SU-DHL-6 (cell line): ENCODE data around the gene IFNL1.
"Not testable (repeated sequence)": the region's sequence is repeated elsewhere in the genome, so short reads cannot be mapped to it uniquely, and the experiment has no call there.

Experiments used
- H2AFZ ChIP-seq: fragments of 200-600 bp; sonication (generic); 2 replicates; pipeline ENCODE4 v1.6.1; 2014; ENCODE audit warnings: low read depth, mild to moderate bottlenecking, moderate library complexity, mixed read lengths, antibody characterized with exemption, low read length; ENCODE audit not compliant: severe bottlenecking
- H3F3A ChIP-seq: fragments of 200-600 bp; shearing (Covaris generic); 2 replicates; pipeline ENCODE4 v1.6.0; 2016; ENCODE audit warnings: antibody characterized with exemption, mild to moderate bottlenecking; ENCODE audit not compliant: insufficient read depth
- H3K27ac ChIP-seq: fragments of 200-600 bp; sonication (generic); 2 replicates; pipeline ENCODE4 v1.5.1; 2016; ENCODE audit warnings: low read depth, mild to moderate bottlenecking, low read length, moderate library complexity, mixed read lengths
- H3K27me3 ChIP-seq: fragments of 200-600 bp; sonication (generic), shearing (Covaris generic); 2 replicates; pipeline ENCODE4 v1.6.0; 2014; ENCODE audit warnings: mild to moderate bottlenecking, low read length
- H3K36me3 ChIP-seq: fragments of 200-600 bp; sonication (generic); 2 replicates; pipeline ENCODE4 v1.6.1; 2014; ENCODE audit warnings: mild to moderate bottlenecking, low read length, mixed read lengths
- H3K4me2 ChIP-seq: fragments of 300-600, 200-600 bp; shearing (Covaris generic), sonication (generic); 2 replicates; pipeline ENCODE4 v1.6.0; 2014; ENCODE audit warnings: low read length, low read depth, mild to moderate bottlenecking; ENCODE audit not compliant: poor library complexity, severe bottlenecking
- H3K4me3 ChIP-seq: fragments of 200-600 bp; sonication (generic); 2 replicates; pipeline ENCODE4 v1.5.1; 2014; ENCODE audit warnings: antibody characterized with exemption, low read length, mild to moderate bottlenecking, mixed read lengths; ENCODE audit not compliant: insufficient read depth, poor library complexity, severe bottlenecking
- H3K79me2 ChIP-seq: fragments of 200-600 bp; sonication (generic); 2 replicates; pipeline ENCODE4 v1.6.1; 2014; ENCODE audit warnings: mild to moderate bottlenecking, low read length, moderate library complexity; ENCODE audit not compliant: insufficient read depth
- H3K9ac ChIP-seq: fragments of 200-600 bp; sonication (generic); 2 replicates; pipeline ENCODE4 v1.7.0; 2014; ENCODE audit warnings: mild to moderate bottlenecking, low read length
- H3K9me2 ChIP-seq: fragments of 200-600 bp; sonication (generic); replicated peaks from 2 replicates; pipeline ENCODE4 v1.6.1; 2014; ENCODE audit warnings: low read length; ENCODE audit not compliant: insufficient read depth
- H3K9me3 ChIP-seq: fragments of 200-600 bp; sonication (generic); 2 replicates; pipeline ENCODE4 v1.6.1; 2014; ENCODE audit warnings: low read length, mixed read lengths; ENCODE audit not compliant: insufficient read depth
- H4K20me1 ChIP-seq: fragments of 200-600 bp; sonication (generic); 2 replicates; pipeline ENCODE4 v1.6.1; 2014; ENCODE audit warnings: low read depth, mild to moderate bottlenecking, antibody characterized with exemption, low read length, moderate library complexity, mixed read lengths
- CTCF ChIP-seq: fragments of 200-600 bp; sonication (generic); IDR thresholded peaks from one replicate; pipeline ENCODE4 v1.5.1; 2017; ENCODE audit warnings: antibody characterized with exemption, mild to moderate bottlenecking, low read length, moderate library complexity; ENCODE audit not compliant: insufficient read depth, poor library complexity, severe bottlenecking
- EZH2phosphoT487 ChIP-seq: fragments of 200-600 bp; sonication (generic), shearing (Covaris generic); conservative IDR thresholded peaks from 2 replicates; pipeline ENCODE4 v1.6.1; 2018; ENCODE audit warnings: mild to moderate bottlenecking, antibody characterized with exemption, low read length, moderate library complexity, mixed read lengths

Gene IFNL1

GRCh38 chr19:39307822-39308530 is 11.8 kb downstream of the IFNL1 start:
- Histone ChIP-seq H3K4me2 (no peak overlapping the region), H2AFZ (no peak overlapping the region), H3K27ac (no peak overlapping the region), H3K9me2 (no peaks in the 10 kb centered on the region), H3K9me3 (no peaks in the 10 kb centered on the region), H4K20me1 (no peaks in the 10 kb centered on the region), H3K4me3 (no peak overlapping the region), H3K9ac (no peak overlapping the region), H3K79me2 (no peaks in the 10 kb centered on the region), H3K27me3 (no peaks in the 10 kb centered on the region), H3F3A (no peaks in the 10 kb centered on the region), H3K36me3 (no peaks in the 10 kb centered on the region)
- TF ChIP-seq CTCF (no peak), EZH2phosphoT487 (no peak)

DNA sequence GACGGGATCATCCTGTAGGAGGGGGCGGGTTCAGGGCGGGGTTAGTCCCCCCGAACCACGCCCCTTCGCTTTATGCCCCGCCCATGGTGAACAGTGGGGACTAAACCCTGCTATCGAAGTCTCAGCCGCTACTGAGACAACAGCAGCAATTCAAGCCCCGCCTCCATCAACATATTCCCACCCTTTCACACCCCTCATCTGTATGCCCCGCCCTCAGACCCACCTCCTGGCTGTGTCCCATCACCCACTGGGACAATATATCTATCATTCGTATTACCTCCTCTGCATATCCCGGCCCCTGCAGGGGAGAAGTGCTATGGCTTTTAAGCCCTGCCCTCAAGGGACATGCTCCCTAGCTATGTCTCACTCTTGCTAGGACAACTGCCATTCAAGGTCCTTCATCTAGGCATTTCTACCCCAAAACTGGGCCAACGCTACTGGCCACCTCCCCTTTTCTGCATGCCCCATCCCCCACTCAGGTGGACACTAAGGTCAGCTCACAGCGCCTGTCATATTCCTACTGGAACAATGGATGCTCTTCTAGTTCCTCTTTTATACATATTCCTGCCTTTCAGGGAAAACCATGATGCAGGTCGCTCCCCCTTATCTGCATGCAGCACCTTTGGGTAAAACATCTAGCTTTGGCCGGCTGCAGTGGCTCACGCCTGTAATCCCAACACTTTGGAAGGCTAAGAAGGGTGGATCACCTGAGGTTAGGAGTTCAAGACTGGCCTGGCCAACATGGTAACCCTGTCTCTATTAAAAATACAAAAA is 12.5 kb downstream of the IFNL1 start:
- no peak overlapping the region for H3K4me2 ChIP-seq
- no peak overlapping the region for H3K9ac ChIP-seq
- H2AFZ ChIP-seq, result no peak overlapping the region

DNA sequence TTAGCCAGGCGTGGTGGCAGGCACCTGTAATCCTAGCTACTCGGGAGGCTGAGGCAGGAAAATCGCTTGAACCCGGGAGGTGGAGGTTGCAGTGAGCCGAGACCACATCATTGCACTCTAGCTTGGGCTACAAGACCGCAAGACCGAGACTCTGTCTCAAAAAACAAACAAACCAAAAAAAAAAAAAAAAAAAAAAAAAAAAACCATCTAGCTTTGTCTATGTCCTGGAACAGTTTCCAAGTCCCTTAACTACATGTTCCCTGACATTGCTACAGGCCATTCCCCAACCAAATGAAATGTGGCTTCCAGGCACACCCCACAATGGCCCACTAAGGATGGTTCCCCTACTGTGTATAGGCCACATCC is 13.1 kb downstream of the IFNL1 start:
- not testable (repeated sequence) for H2AFZ ChIP-seq, H3K27ac ChIP-seq, H3K36me3 ChIP-seq, H3K27me3 ChIP-seq, H3K9ac ChIP-seq, H3F3A ChIP-seq, H3K4me3 ChIP-seq, H3K9me2 ChIP-seq, H3K9me3 ChIP-seq, H4K20me1 ChIP-seq, H3K4me2 ChIP-seq, H3K79me2 ChIP-seq

More for the DNA sequence above, 12.5 kb downstream of the IFNL1 start:
- no peak overlapping the region for H3K4me3 ChIP-seq
- no peak overlapping the region for H3K27ac ChIP-seq
- no peaks in the 10 kb centered on the region for H3K36me3 ChIP-seq
- TF ChIP-seq CTCF (no peak), EZH2phosphoT487 (no peak)
- no peaks in the 10 kb centered on the region for H3K9me2 ChIP-seq
- H3K9me3 ChIP-seq, result no peaks in the 10 kb centered on the region
- H3K27me3 ChIP-seq, result no peaks in the 10 kb centered on the region
- no peaks in the 10 kb centered on the region for H3F3A ChIP-seq
- no peaks in the 10 kb centered on the region for H4K20me1 ChIP-seq
- H3K79me2 ChIP-seq, result no peaks in the 10 kb centered on the region
